ENCODE measurements around the gene GIPC1.
A peak's percentile ranks its signal among the peaks of the same experiment; 100 is the strongest.

Gene GIPC1

DNA sequence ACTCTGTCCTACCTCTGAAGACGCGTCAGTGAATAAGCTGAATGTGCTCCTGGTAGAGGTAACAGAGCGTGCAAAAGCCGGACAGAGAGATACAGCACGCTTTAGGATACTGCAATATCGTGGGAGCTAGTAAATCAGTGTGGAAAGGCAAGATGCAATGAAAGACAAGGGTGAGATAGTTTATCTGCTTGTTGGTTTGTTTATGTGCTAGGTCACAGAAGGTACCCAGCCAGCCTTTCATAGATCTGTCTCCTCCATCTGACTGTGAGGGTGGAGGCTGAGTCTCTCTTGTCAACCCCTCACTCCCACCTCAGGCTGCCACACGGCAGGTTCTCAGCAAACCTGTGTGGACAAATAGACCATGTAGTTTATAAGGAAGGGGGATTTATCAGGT is 904 bp upstream of the GIPC1 start:
- H2AFZ ChIP-seq (ENCODE audit: low read length) = no peak overlapping the region
- H3K4me2 ChIP-seq (ENCODE audit: low read length) = peak overlapping the region; percentile 99; the same call in 1 of the 2 replicates
- TF ChIP-seq, protein P1, sequence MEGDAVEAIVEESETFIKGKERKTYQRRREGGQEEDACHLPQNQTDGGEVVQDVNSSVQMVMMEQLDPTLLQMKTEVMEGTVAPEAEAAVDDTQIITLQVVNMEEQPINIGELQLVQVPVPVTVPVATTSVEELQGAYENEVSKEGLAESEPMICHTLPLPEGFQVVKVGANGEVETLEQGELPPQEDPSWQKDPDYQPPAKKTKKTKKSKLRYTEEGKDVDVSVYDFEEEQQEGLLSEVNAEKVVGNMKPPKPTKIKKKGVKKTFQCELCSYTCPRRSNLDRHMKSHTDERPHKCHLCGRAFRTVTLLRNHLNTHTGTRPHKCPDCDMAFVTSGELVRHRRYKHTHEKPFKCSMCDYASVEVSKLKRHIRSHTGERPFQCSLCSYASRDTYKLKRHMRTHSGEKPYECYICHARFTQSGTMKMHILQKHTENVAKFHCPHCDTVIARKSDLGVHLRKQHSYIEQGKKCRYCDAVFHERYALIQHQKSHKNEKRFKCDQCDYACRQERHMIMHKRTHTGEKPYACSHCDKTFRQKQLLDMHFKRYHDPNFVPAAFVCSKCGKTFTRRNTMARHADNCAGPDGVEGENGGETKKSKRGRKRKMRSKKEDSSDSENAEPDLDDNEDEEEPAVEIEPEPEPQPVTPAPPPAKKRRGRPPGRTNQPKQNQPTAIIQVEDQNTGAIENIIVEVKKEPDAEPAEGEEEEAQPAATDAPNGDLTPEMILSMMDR (IDR thresholded peaks at IDR 0.05; ENCODE audit: low read length) = no peak
- TF ChIP-seq EZH2 (IDR thresholded peaks at IDR 0.05; ENCODE audit: borderline replicate concordance, low read length) = no peak
- no peak overlapping the region for H3K9ac ChIP-seq (ENCODE audit: low read length)
- H3K36me3 ChIP-seq (ENCODE audit: insufficient read depth, low read length) = no peaks in the 10 kb centered on the region
- H3K4me3 ChIP-seq (ENCODE audit: low read depth, low read length, poor library complexity, severe bottlenecking) = peak overlapping the region; percentile 86
- H3K9me2 ChIP-seq (ENCODE audit: low read depth, low read length) = no peaks in the 10 kb centered on the region
- H3K9me3 ChIP-seq (ENCODE audit: low read length) = no peaks in the 10 kb centered on the region
- H3K79me2 ChIP-seq (ENCODE audit: insufficient read depth, low read length) = no peaks in the 10 kb centered on the region
- H3K27me3 ChIP-seq (ENCODE audit: insufficient read depth, low read length) = no peaks in the 10 kb centered on the region
- H3K27ac ChIP-seq (ENCODE audit: low read depth, low read length, poor library complexity, severe bottlenecking) = no peak overlapping the region
- no peaks in the 10 kb centered on the region for H3F3A ChIP-seq (ENCODE audit: insufficient read depth, low read length)
- peaks cover 17% of the 10 kb centered on the region for H3K4me1 ChIP-seq (ENCODE audit: insufficient read depth, low read length, severe bottlenecking)
- no peaks in the 10 kb centered on the region for H4K20me1 ChIP-seq (ENCODE audit: insufficient read depth, low read length)

DNA sequence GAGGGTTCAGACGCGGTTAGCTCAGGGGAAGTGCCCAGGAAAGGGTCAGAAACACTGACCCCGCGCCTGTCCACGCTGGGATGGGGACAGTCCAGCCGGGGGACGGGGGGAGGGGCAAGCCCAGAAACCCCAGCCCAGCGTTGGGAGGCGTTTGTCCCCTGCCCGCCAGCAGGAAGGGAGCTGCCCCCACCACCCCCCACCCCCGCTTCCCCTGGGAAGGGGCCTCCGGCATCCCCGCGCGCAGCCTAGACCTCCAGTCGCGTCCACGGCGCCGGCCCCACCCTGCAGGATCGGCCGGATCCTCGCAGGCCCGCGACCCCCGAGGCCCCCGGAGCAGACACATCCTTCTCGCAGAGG is 277 bp downstream of the GIPC1 start:
- no peaks in the 10 kb centered on the region for H3K79me2 ChIP-seq (ENCODE audit: insufficient read depth, low read length)
- H3K27me3 ChIP-seq (ENCODE audit: insufficient read depth, low read length) = no peaks in the 10 kb centered on the region
- no peaks in the 10 kb centered on the region for H3F3A ChIP-seq (ENCODE audit: insufficient read depth, low read length)
- peak overlapping the region; percentile 99 for H3K4me2 ChIP-seq (ENCODE audit: low read length)
- H2AFZ ChIP-seq (ENCODE audit: low read length) = no peak overlapping the region
- no peaks in the 10 kb centered on the region for H3K36me3 ChIP-seq (ENCODE audit: insufficient read depth, low read length)
- no peaks in the 10 kb centered on the region for H4K20me1 ChIP-seq (ENCODE audit: insufficient read depth, low read length)
- H3K9ac ChIP-seq (ENCODE audit: low read length) = peak overlapping the region; percentile 78
- TF ChIP-seq, protein P1 (IDR thresholded peaks at IDR 0.05; ENCODE audit: low read length) = no peak
- no peak for TF ChIP-seq EZH2 (IDR thresholded peaks at IDR 0.05; ENCODE audit: borderline replicate concordance, low read length)
- no peaks in the 10 kb centered on the region for H3K9me2 ChIP-seq (ENCODE audit: low read depth, low read length)
- peak overlapping the region; percentile 86 for H3K4me3 ChIP-seq (ENCODE audit: low read depth, low read length, poor library complexity, severe bottlenecking)
- H3K4me1 ChIP-seq (ENCODE audit: insufficient read depth, low read length, severe bottlenecking) = peaks cover 17% of the 10 kb centered on the region
- H3K27ac ChIP-seq (ENCODE audit: low read depth, low read length, poor library complexity, severe bottlenecking) = peak overlapping the region; percentile 30
- no peaks in the 10 kb centered on the region for H3K9me3 ChIP-seq (ENCODE audit: low read length)

DNA sequence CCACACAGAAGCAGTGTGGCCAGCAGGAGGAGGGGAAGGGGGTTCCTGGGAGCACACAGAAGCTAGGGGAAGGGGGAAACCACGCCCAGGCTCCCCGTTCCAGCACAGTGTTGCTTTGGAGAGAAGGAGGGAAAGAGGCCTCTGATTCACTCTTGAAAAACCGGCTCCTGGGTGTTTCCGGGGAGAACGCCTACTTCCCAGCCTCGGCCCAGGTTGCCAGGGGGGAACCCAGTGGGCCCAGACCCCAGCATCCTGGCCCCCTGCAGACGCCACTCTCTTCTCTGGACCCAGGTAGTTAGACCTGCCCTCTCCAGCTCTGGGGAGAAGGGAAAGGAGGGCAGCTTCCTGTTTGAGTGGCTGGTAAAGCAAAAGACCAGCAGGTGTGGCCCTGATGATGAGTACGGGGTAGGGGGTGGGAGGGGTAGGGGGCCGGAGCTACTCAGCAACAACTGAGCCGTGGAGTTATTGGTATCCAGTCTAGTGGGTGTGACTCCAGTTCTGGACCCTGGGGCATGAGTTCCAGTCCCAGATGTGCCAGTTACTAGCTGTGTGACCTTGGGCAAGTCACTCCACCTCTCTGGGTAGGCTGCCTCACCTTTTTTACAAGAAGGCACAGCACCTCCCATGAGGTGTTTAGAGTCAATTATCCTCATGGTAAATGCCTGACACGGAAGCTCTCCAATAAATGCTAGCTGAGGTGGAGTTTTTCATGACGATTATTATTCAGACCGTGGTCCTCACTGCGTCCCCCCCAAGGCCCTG is 836 bp downstream of the GIPC1 start:
- Histone ChIP-seq H3K4me1 (ENCODE audit: insufficient read depth, low read length, severe bottlenecking) (peaks cover 17% of the 10 kb centered on the region), H3K9ac (ENCODE audit: low read length) (peak overlapping the region; percentile 78), H3K4me2 (ENCODE audit: low read length) (peak overlapping the region; percentile 99), H3F3A (ENCODE audit: insufficient read depth, low read length) (no peaks in the 10 kb centered on the region), H3K4me3 (ENCODE audit: low read depth, low read length, poor library complexity, severe bottlenecking) (peak overlapping the region; percentile 86), H3K9me2 (ENCODE audit: low read depth, low read length) (no peaks in the 10 kb centered on the region), H3K27me3 (ENCODE audit: insufficient read depth, low read length) (no peaks in the 10 kb centered on the region), H3K79me2 (ENCODE audit: insufficient read depth, low read length) (no peaks in the 10 kb centered on the region), H3K36me3 (ENCODE audit: insufficient read depth, low read length) (no peaks in the 10 kb centered on the region), H3K27ac (ENCODE audit: low read depth, low read length, poor library complexity, severe bottlenecking) (peak overlapping the region; percentile 32), H2AFZ (ENCODE audit: low read length) (no peak overlapping the region), H3K9me3 (ENCODE audit: low read length) (no peaks in the 10 kb centered on the region), H4K20me1 (ENCODE audit: insufficient read depth, low read length) (no peaks in the 10 kb centered on the region)
- TF ChIP-seq, protein P1 (IDR thresholded peaks at IDR 0.05; ENCODE audit: low read length) = no peak
- TF ChIP-seq EZH2 (IDR thresholded peaks at IDR 0.05; ENCODE audit: borderline replicate concordance, low read length) = no peak

Measured in OCI-LY1 (cell line).